ELR (cell line): ENCODE data around the gene ATP5ME.
"Not testable (repeated sequence)": the region's sequence is repeated elsewhere in the genome, so short reads cannot be mapped to it uniquely, and the experiment has no call there.

Experiments used
- DNase-seq: peaks from one replicate; pipeline ENCODE4 v3.0.0-alpha.2; 2015; ENCODE audit warnings: low read depth

Gene ATP5ME

GRCh38 chr4:674172-675035 lies at the start of gene ATP5ME, which contains the start of gene MYL5:
Gene ATP5ME, minus strand, starts transcription at chr4:674276. Its CDS starts 29 bp downstream, at chr4:674247.
Gene MYL5, plus strand, starts transcription at chr4:674542. Its CDS starts 3,485 bp downstream, at chr4:678027.
- DNase-seq = peak; percentile 94

GRCh38 chr4:722851-723360 lies 48.8 kb upstream of the ATP5ME start:
- no peak for DNase-seq

GRCh38 chr4:722169-722725 lies 48.2 kb upstream of the ATP5ME start:
- no peak for DNase-seq

GRCh38 chr4:721261-722168 lies 47.4 kb upstream of the ATP5ME start:
- DNase-seq = no peak

GRCh38 chr4:720111-720860 lies 46.2 kb upstream of the ATP5ME start:
- DNase-seq = no peak

GRCh38 chr4:718460-718859 lies 44.4 kb upstream of the ATP5ME start:
- DNase-seq = no peak

GRCh38 chr4:717601-718320 lies 43.7 kb upstream of the ATP5ME start:
- DNase-seq = no peak

- DNase-seq = no peak
Observed at GRCh38 chr4:714087-714486, 40.0 kb upstream of the ATP5ME start.

- DNase-seq = no peak
Observed at GRCh38 chr4:712916-713632, 39.0 kb upstream of the ATP5ME start.

GRCh38 chr4:712093-712492 lies 38.0 kb upstream of the ATP5ME start:
- no peak for DNase-seq

GRCh38 chr4:710916-711315 lies 36.8 kb upstream of the ATP5ME start:
- no peak for DNase-seq

- no peak for DNase-seq
Observed at GRCh38 chr4:710116-710515, 36.0 kb upstream of the ATP5ME start.

GRCh38 chr4:709348-709747 lies 35.3 kb upstream of the ATP5ME start:
- DNase-seq = no peak

GRCh38 chr4:708631-708933 lies 34.5 kb upstream of the ATP5ME start:
- no peak for DNase-seq

- no peak for DNase-seq
Observed at GRCh38 chr4:707929-708630, 34.0 kb upstream of the ATP5ME start.

GRCh38 chr4:706834-707598 lies 32.9 kb upstream of the ATP5ME start:
- no peak for DNase-seq

- not testable (repeated sequence) for DNase-seq
Observed at GRCh38 chr4:706083-706633, 32.1 kb upstream of the ATP5ME start.

GRCh38 chr4:705278-706082 lies 31.4 kb upstream of the ATP5ME start, which contains the start of gene PCGF3:
Gene PCGF3, plus strand, starts transcription at chr4:705832. Its CDS starts 27,849 bp downstream, at chr4:733681.
- DNase-seq = peak; percentile 94
